Liver (tissue), 9 donors: ENCODE measurements around the gene ARPC1A. TPM values are rescaled to one million over a fixed set of nuclear protein-coding genes. Genes with fewer than 3 reads are reported as not detected.

Source experiments
- DNase-seq: peaks from one replicate; pipeline ENCODE4 v3.0.0-alpha.2; 2017; ENCODE audit warnings: low spot score
- H3K27ac ChIP-seq, 2 donors: one replicate each; pipeline ENCODE4 v1.7.0; 2013; ENCODE audit warnings: inconsistent platforms in 2 of 2, low read length in 2 of 2, control low read depth in 1 of 2, low read depth in 1 of 2, mild to moderate bottlenecking in 1 of 2
- H3K27me3 ChIP-seq, 4 donors: one replicate each; pipeline versions ENCODE4 v1.6.1 to v1.7.0; 2013; ENCODE audit warnings: low read length in 3 of 4, inconsistent platforms in 1 of 4, mild to moderate bottlenecking in 1 of 4, moderate library complexity in 1 of 4; ENCODE audit not compliant: control insufficient read depth in 4 of 4, insufficient read depth in 4 of 4
- H3K36me3 ChIP-seq, 4 donors: one replicate each; pipeline versions ENCODE4 v1.6.1 to v1.7.0; 2013; ENCODE audit warnings: low read length in 3 of 4, mild to moderate bottlenecking in 3 of 4, low read depth in 1 of 4, moderate library complexity in 1 of 4; ENCODE audit not compliant: control insufficient read depth in 4 of 4, insufficient read depth in 3 of 4
- H3K4me1 ChIP-seq, 4 donors: one replicate each; pipeline versions ENCODE4 v1.6.1 to v1.7.0; 2013; ENCODE audit warnings: low read length in 3 of 4, mild to moderate bottlenecking in 3 of 4, moderate library complexity in 1 of 4; ENCODE audit not compliant: control insufficient read depth in 4 of 4, insufficient read depth in 4 of 4
- H3K4me3 ChIP-seq, 3 donors: one replicate each; pipeline versions ENCODE4 v1.6.1 to v1.7.0; 2013; ENCODE audit warnings: low read length in 3 of 3, control low read depth in 1 of 3, low read depth in 1 of 3, mild to moderate bottlenecking in 1 of 3
- H3K9ac ChIP-seq, 2 donors: one replicate each; pipeline ENCODE4 v1.7.0; 2013; ENCODE audit warnings: low read length in 2 of 2, mild to moderate bottlenecking in 2 of 2, moderate library complexity in 2 of 2, control low read depth in 1 of 2, low read depth in 1 of 2
- H3K9me3 ChIP-seq, 4 donors: one replicate each; pipeline versions ENCODE4 v1.6.1 to v1.7.0; 2013; ENCODE audit warnings: low read length in 3 of 4; ENCODE audit not compliant: control insufficient read depth in 4 of 4
- EGR1 ChIP-seq, 2 donors: IDR thresholded peaks; 2 replicates each; pipeline ENCODE4 v1.6.1; 2016 to 2018; ENCODE audit warnings: antibody characterized with exemption in 2 of 2, low read depth in 2 of 2
- FOXA1 ChIP-seq: IDR thresholded peaks from 2 replicates; pipeline ENCODE4 v1.6.1; 2016; ENCODE audit warnings: antibody characterized with exemption
- FOXA2 ChIP-seq: IDR thresholded peaks from 2 replicates; pipeline ENCODE4 v1.6.1; 2016; ENCODE audit warnings: antibody characterized with exemption
- GABPA ChIP-seq, 2 donors: IDR thresholded peaks in 1 of 2; conservative IDR thresholded peaks in 1 of 2; 2 replicates each; pipeline ENCODE4 v1.6.1; 2016; ENCODE audit warnings: antibody characterized with exemption in 2 of 2, mild to moderate bottlenecking in 1 of 2, moderate library complexity in 1 of 2
- HNF4G ChIP-seq: IDR thresholded peaks from 2 replicates; pipeline ENCODE4 v1.6.1; 2016; ENCODE audit warnings: antibody characterized with exemption
- JUND ChIP-seq, 2 donors: IDR thresholded peaks; 2 replicates each; pipeline ENCODE4 v1.6.1; 2016; ENCODE audit warnings: antibody characterized with exemption in 2 of 2
- NR2F2 ChIP-seq: IDR thresholded peaks from 2 replicates; pipeline ENCODE4 v1.6.1; 2016; ENCODE audit warnings: antibody characterized with exemption
- RAD21 ChIP-seq, 2 donors: IDR thresholded peaks; 2 replicates each; pipeline ENCODE4 v1.6.1; 2016; ENCODE audit warnings: antibody characterized with exemption in 2 of 2, mild to moderate bottlenecking in 2 of 2
- RXRA ChIP-seq, 2 donors: IDR thresholded peaks; 2 replicates each; pipeline ENCODE4 v1.6.1; 2017 to 2018; ENCODE audit warnings: antibody characterized with exemption in 2 of 2, mild to moderate bottlenecking in 1 of 2
- SP1 ChIP-seq: IDR thresholded peaks from 2 replicates; pipeline ENCODE4 v1.6.1; 2018; ENCODE audit warnings: antibody characterized with exemption, mild to moderate bottlenecking
- TAF1 ChIP-seq: conservative IDR thresholded peaks from 2 replicates; pipeline ENCODE4 v1.6.1; 2016; ENCODE audit warnings: antibody characterized with exemption, mild to moderate bottlenecking
- YY1 ChIP-seq: IDR thresholded peaks from 2 replicates; pipeline ENCODE4 v1.6.1; 2016; ENCODE audit warnings: antibody characterized with exemption, mild to moderate bottlenecking
- ZBTB33 ChIP-seq: IDR thresholded peaks from 2 replicates; pipeline ENCODE4 v1.6.1; 2016; ENCODE audit warnings: antibody characterized with exemption
- WGBS: extraction: QIAGEN DNeasy Blood & Tissue Kit; methylation state at CpG from one replicate; pipeline ENCODE4 v1.1.7; 2013; 5-methylcytosine and 5-hydroxymethylcytosine counted together
- polyA plus RNA-seq, 2 donors: library from polyadenylated mRNA; stranded (reverse) in 1 of 2; unstranded in 1 of 2; fragments of 200-250 nt in 1 of 2; fragments of >200 nt in 1 of 2; fragmentation: Nextera tagmentation in 1 of 2; extraction: Ambion mirVana in 1 of 2; gene quantifications; one replicate each; pipeline versions ENCODE4 v1.2.1 to v1.2.3, GENCODE V29; 2013 to 2015
- total RNA-seq, 2 donors: library from RNA; depleted of rRNA; stranded (reverse); fragments of >200 nt; gene quantifications; one replicate each; pipeline ENCODE4 v1.2.3, GENCODE V29; 2014
- TF ChIP-seq, protein P1 (sequence below): IDR thresholded peaks from 2 replicates; pipeline ENCODE4 v1.6.1; 2016; ENCODE audit warnings: antibody characterized with exemption
- TF ChIP-seq, protein P2 (sequence below): IDR thresholded peaks from 2 replicates; pipeline ENCODE4 v1.6.1; 2016; ENCODE audit warnings: antibody characterized with exemption, mild to moderate bottlenecking
- TF ChIP-seq, protein P3 (sequence below): IDR thresholded peaks from 2 replicates; pipeline ENCODE4 v1.6.1; 2016; ENCODE audit warnings: antibody characterized with exemption
- TF ChIP-seq, protein P4 (sequence below): fragments of 150-350 bp; IDR thresholded peaks from 2 replicates; pipeline ENCODE4 v1.5.1; 2017; ENCODE audit warnings: improper control_type of control experiment, low read depth, low read length; ENCODE audit not compliant: missing input control
- donor health status: healthy.
- donor health status: healthy.
- donor health status: healthy.
- donor health status: healthy.
- donor health status: healthy.

The ARPC1A gene
- total and polyA plus RNA-seq, 4 donors: 46.7 to 84.0 (median 60.8) TPM

GRCh38 chr7:99359465-99360154, 33.9 kb downstream of the ARPC1A start:
- WGBS: 94% methylated on average over 22 of the region's 22 CpGs
- no peak for DNase-seq
- H3K9me3 ChIP-seq: no peaks in the 10 kb centered on the region
- H3K9ac ChIP-seq: no peak overlapping the region
- TF ChIP-seq RXRA (IDR thresholded peaks at IDR 0.05): no peak
- no peak for TF ChIP-seq JUND (IDR thresholded peaks at IDR 0.05)
- no peak for TF ChIP-seq FOXA1
- no peak for TF ChIP-seq RAD21 (IDR thresholded peaks at IDR 0.05)
- no peak for TF ChIP-seq EGR1 (IDR thresholded peaks at IDR 0.05; ENCODE audit: low read depth in 2 of 2)
- H3K27ac ChIP-seq: no peak overlapping the region
- peaks cover 0 to 6% (median 2%) of the 10 kb centered on the region in 4 donors for H3K4me1 ChIP-seq
- no peaks in the 10 kb centered on the region for H3K27me3 ChIP-seq
- H3K4me3 ChIP-seq: no peak overlapping the region
- H3K36me3 ChIP-seq: peaks cover 14 to 55% (median 42%) of the 10 kb centered on the region in 4 donors

- H3K4me3 ChIP-seq: no peak overlapping the region
- no peak for DNase-seq
- H3K27me3 ChIP-seq: no peaks in the 10 kb centered on the region
- H3K27ac ChIP-seq: no peak overlapping the region
- no peaks in the 10 kb centered on the region for H3K4me1 ChIP-seq
- H3K9me3 ChIP-seq: no peaks in the 10 kb centered on the region
- peaks cover 21 to 66% (median 44%) of the 10 kb centered on the region in 4 donors for H3K36me3 ChIP-seq
- TF ChIP-seq, protein P1, sequence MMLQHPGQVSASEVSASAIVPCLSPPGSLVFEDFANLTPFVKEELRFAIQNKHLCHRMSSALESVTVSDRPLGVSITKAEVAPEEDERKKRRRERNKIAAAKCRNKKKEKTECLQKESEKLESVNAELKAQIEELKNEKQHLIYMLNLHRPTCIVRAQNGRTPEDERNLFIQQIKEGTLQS: no peak
- TF ChIP-seq JUND (IDR thresholded peaks at IDR 0.05): no peak
- TF ChIP-seq, protein P2, sequence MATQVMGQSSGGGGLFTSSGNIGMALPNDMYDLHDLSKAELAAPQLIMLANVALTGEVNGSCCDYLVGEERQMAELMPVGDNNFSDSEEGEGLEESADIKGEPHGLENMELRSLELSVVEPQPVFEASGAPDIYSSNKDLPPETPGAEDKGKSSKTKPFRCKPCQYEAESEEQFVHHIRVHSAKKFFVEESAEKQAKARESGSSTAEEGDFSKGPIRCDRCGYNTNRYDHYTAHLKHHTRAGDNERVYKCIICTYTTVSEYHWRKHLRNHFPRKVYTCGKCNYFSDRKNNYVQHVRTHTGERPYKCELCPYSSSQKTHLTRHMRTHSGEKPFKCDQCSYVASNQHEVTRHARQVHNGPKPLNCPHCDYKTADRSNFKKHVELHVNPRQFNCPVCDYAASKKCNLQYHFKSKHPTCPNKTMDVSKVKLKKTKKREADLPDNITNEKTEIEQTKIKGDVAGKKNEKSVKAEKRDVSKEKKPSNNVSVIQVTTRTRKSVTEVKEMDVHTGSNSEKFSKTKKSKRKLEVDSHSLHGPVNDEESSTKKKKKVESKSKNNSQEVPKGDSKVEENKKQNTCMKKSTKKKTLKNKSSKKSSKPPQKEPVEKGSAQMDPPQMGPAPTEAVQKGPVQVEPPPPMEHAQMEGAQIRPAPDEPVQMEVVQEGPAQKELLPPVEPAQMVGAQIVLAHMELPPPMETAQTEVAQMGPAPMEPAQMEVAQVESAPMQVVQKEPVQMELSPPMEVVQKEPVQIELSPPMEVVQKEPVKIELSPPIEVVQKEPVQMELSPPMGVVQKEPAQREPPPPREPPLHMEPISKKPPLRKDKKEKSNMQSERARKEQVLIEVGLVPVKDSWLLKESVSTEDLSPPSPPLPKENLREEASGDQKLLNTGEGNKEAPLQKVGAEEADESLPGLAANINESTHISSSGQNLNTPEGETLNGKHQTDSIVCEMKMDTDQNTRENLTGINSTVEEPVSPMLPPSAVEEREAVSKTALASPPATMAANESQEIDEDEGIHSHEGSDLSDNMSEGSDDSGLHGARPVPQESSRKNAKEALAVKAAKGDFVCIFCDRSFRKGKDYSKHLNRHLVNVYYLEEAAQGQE: no peak
- TF ChIP-seq, protein P3, sequence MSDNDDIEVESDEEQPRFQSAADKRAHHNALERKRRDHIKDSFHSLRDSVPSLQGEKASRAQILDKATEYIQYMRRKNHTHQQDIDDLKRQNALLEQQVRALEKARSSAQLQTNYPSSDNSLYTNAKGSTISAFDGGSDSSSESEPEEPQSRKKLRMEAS: no peak
- no peak for TF ChIP-seq HNF4G
- no peak for TF ChIP-seq TAF1
- TF ChIP-seq RXRA (IDR thresholded peaks at IDR 0.05): no peak
- TF ChIP-seq EGR1 (IDR thresholded peaks at IDR 0.05; ENCODE audit: low read depth in 2 of 2): no peak
- no peak for TF ChIP-seq YY1
- TF ChIP-seq NR2F2: no peak
- TF ChIP-seq FOXA1: no peak
- no peak for TF ChIP-seq FOXA2
- no peak for TF ChIP-seq ZBTB33
- no peak for TF ChIP-seq RAD21 (IDR thresholded peaks at IDR 0.05)
- TF ChIP-seq SP1: no peak
- TF ChIP-seq, protein P4, sequence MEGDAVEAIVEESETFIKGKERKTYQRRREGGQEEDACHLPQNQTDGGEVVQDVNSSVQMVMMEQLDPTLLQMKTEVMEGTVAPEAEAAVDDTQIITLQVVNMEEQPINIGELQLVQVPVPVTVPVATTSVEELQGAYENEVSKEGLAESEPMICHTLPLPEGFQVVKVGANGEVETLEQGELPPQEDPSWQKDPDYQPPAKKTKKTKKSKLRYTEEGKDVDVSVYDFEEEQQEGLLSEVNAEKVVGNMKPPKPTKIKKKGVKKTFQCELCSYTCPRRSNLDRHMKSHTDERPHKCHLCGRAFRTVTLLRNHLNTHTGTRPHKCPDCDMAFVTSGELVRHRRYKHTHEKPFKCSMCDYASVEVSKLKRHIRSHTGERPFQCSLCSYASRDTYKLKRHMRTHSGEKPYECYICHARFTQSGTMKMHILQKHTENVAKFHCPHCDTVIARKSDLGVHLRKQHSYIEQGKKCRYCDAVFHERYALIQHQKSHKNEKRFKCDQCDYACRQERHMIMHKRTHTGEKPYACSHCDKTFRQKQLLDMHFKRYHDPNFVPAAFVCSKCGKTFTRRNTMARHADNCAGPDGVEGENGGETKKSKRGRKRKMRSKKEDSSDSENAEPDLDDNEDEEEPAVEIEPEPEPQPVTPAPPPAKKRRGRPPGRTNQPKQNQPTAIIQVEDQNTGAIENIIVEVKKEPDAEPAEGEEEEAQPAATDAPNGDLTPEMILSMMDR: no peak
- no peak for TF ChIP-seq GABPA (IDR thresholded peaks at IDR 0.05 in 1 of 2, conservative IDR thresholded peaks at IDR 0.05 in 1 of 2)
- H3K9ac ChIP-seq: no peak overlapping the region
- 90% methylated on average over 3 of the region's 3 CpGs for WGBS
Measured at GRCh38 chr7:99362801-99363200, 37.1 kb downstream of the ARPC1A start.
